Astrocyte of the spinal cord (primary cell): Measurements from ENCODE around the gene SLC41A1.

Experiments used
- DNase-seq: peaks from one replicate; pipeline ENCODE4 v3.0.0; 2011; ENCODE audit warnings: low read depth, low spot score
- H3K4me3 ChIP-seq: 2 replicates; pipeline ENCODE4 v1.5.1; 2011; ENCODE audit warnings: low read depth, mild to moderate bottlenecking, low read length, moderate library complexity
- in situ Hi-C: cut with HindIII; loops from 2 replicates; pipeline ENCODE4 v1.10.0; 2017; ENCODE audit warnings: low sequenced_read_pairs
- TF ChIP-seq, protein P1 (sequence below): IDR thresholded peaks from 2 replicates; pipeline ENCODE4 v1.5.1; 2012; ENCODE audit warnings: low read depth, mild to moderate bottlenecking, low read length, inconsistent platforms

Gene SLC41A1

DNA sequence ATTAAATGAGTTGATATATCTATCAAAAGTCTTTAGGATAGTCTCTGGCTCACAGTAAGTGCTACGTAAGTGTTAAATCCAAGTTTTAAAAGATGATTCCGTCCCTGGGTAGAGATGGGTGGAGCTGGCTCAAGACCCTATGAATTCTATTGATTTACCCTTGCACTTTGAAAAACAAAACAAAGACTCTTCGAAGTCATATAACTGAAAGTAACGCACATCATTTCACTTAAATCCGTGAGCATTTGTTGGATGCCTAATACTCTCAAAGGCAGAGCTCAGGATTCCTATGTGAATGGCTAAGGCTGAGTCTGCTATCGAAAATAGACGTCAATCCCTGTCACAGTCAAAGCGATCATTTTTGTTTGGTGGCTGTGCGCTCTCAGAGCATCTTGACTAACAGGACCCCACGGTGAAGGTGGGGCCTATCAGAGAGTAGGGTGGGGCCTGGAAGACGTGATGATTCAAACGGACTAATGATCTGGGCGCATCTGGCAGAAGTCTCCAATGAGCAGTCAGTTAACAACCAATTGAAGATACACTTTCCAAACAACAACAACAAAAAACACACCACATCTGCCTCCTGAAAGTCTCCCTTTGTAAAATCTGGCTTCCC is 61.9 kb downstream of the SLC41A1 start:
- no peak overlapping the region for H3K4me3 ChIP-seq
- in situ Hi-C loops: no loop called here
- TF ChIP-seq, protein P1, sequence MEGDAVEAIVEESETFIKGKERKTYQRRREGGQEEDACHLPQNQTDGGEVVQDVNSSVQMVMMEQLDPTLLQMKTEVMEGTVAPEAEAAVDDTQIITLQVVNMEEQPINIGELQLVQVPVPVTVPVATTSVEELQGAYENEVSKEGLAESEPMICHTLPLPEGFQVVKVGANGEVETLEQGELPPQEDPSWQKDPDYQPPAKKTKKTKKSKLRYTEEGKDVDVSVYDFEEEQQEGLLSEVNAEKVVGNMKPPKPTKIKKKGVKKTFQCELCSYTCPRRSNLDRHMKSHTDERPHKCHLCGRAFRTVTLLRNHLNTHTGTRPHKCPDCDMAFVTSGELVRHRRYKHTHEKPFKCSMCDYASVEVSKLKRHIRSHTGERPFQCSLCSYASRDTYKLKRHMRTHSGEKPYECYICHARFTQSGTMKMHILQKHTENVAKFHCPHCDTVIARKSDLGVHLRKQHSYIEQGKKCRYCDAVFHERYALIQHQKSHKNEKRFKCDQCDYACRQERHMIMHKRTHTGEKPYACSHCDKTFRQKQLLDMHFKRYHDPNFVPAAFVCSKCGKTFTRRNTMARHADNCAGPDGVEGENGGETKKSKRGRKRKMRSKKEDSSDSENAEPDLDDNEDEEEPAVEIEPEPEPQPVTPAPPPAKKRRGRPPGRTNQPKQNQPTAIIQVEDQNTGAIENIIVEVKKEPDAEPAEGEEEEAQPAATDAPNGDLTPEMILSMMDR: no peak
- no peak for DNase-seq

DNA sequence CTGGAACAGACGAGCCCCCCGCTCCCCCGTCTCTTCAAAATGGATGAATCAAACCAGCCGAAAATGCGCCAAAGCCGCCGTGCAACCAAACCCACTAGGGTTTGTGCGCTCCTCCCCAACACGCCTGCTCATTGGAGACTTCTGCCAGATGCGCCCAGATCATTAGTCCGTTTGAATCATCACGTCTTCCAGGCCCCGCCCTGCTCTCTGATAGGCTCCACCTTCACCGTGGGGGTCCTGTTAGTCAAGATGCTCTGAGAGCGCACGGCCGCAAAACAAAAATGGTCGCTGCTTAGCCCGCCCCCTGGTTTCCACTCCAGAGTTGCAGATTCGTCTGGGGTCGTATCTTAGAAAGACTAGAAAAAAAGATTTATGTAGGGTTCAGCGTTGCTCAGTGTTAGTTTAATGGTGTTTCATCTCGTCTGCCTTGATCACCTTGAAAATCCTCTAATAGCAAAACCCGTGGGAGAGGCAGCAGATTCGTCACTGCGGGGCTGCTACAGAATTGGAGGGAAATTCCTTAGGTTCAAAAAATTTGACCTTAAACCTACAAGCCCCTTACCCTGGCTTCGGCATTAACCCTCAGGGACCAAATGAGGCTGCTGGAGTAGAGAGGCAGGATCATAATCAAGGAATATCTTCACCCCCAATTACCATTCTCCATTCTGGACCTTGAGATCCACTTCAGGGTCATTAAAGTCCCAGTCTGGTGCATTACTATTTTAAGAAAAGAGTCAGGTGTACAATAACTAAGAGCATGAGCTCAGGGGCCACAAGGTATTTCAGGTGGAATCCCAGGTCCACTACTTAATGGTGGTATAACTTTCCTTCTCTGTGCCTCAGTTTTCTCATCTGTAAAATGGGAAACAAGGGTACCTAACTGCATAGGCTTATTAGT is 62.6 kb downstream of the SLC41A1 start, which contains the start of gene NUCKS1:
TSS of gene NUCKS1 (minus strand) at position 45 of the 898 bp plus-strand sequence. CDS start 209 bp downstream, outside the sequence.
- H3K4me3 ChIP-seq: peak within 1 kb of the TSS; percentile 81
- TF ChIP-seq, protein P1: peak; percentile 29
- in situ Hi-C loops: no loop called here
- peak; percentile 100 for DNase-seq

DNA sequence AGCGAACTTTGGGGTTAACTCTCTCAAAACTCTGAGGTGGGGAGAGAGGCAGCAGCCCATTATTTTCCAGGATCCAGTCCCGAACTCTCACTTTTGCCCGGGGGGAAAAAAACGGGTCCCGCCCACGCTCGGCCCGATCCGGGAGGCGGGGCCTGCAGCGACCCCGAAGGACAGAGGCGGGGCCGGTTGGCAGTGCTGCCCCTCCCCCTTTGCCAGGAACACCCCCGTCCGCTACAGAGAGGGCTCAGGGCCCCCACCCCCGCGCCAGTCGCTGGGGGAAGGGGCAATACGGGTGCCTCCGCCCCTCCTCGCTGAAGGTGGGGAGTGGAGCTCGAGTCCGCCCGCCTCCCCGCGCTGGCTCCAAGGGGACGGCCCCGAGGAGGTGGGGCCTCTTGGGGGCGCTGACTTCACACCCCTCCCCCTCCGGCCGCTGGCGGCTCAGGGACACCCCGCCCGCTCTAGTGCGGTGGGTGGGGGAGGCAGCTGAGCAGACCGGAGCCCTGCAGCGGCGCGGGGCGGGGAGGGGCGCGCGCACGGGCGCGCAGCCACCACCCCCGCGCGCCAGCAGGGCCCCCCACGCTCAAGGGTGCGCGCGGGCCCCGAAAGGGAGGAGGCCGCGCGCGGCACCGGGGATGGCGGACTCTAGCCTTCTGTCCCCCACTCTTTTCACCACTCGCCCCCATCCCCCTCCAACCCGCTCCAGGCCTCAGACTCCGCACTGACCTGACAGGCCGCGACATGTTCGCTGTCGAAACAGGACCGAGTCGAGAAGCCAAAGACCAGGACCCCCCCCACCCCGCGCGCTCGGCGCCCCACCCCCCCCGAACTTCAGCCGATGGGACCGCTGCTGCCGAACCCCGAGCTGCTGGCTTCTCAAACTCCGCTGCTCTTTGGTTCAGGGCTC is 63.5 kb downstream of the SLC41A1 start:
- peak; percentile 98 for DNase-seq
- in situ Hi-C loops: no loop called here
- H3K4me3 ChIP-seq: peak overlapping the region; percentile 81
- TF ChIP-seq, protein P1: no peak

DNA sequence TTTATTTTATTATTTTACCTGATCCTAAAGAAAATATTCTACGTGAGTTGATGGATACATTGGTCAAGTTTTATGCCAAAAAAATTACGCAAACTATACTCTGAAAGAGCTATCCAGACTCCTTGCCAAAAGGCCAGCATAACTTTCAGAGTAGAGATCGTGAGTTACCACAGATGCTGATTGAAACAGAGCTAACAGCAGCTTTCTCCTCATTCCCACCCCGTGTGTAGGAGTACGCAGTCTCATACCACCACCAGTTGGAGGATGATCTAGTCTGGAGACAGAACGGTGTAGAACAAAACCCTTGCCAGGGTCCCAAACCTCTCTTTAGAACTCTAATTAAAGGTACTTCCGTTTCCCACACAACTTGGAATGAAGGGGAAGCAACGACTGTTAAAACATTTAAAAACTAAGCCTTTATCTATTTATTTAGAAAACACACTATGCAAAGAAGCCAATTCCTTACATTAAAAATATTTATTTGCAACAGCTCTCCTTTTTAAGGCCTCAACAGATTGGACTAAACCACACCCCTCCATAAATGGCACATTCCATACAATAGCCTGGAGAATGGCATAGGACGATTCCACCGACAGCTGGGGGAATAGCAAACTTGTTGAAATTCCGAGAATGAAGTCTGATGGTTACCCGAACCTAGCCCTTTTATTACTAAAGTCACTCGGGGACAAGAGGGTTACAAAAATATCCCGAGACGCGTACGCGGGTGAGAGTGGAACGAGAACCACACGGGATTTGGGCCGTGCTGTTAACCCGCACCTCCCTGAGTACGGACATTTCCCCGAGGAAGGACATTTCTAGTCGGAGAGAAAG is 64.4 kb downstream of the SLC41A1 start:
- TF ChIP-seq, protein P1: no peak
- peak; percentile 54 for DNase-seq
- peak overlapping the region; percentile 81 for H3K4me3 ChIP-seq
- in situ Hi-C loops: no loop called here

DNA sequence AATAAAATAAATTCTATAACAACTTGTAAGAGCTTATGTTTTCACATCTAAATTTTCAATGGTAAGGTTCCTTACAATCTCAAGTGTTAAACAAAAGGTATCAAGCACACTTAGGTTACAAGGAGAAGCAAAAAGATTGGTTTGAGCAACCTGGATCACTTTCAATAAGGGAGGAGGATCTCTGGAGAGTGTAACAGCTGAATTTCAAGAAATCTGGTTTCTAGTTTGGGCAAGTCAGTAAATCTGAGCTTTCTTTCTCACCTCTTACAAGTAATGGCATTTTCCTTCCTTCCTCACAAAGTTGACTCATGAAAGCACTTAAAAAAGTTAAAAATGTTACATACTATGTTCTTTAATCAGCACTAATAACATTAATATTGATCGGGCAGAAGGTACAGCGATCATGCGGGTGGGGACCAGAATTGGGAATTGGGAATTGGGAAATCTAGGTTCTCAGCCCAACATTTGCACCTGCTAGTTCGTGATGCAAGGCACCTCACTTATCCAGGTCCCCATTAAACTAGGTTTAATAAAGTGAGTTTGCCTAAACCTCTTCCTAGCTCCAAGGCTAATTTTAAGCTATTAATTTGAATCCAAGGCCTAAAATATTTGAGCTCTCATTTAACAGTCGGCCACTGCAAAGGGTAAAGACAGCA is 66.1 kb downstream of the SLC41A1 start:
- no peak overlapping the region for H3K4me3 ChIP-seq
- TF ChIP-seq, protein P1: no peak
- no peak for DNase-seq
- in situ Hi-C loops: no loop called here
